DND-41 (cell line): ENCODE data around the gene FHIP1A.

Experiments
- ATAC-seq: fragments of 200-7000 bp; cut with Tn5 transposase; 3 replicates; pipeline ENCODE4 v1.9.1; 2021; ENCODE audit warnings: low read depth; ENCODE audit not compliant: insufficient read depth
- DNase-seq: peaks from one replicate; pipeline ENCODE4 v3.0.0-alpha.2; 2020
- H2AFZ ChIP-seq: 2 replicates; pipeline ENCODE4 v1.6.0; 2012; ENCODE audit warnings: low read depth, low read length
- H3K27ac ChIP-seq: 2 replicates; pipeline ENCODE4 v1.5.1; 2012; ENCODE audit warnings: low read length, inconsistent platforms
- H3K27me3 ChIP-seq: fragments of 200-600 bp; sonication (generic); 2 replicates; pipeline ENCODE4 v1.6.0; 2012; ENCODE audit warnings: low read length, mild to moderate bottlenecking, inconsistent platforms; ENCODE audit not compliant: insufficient read depth, poor library complexity
- H3K36me3 ChIP-seq: 2 replicates; pipeline ENCODE4 v1.5.1; 2012; ENCODE audit warnings: low read length, inconsistent platforms; ENCODE audit not compliant: insufficient read depth
- H3K4me1 ChIP-seq: 2 replicates; pipeline ENCODE4 v1.5.1; 2012; ENCODE audit warnings: mild to moderate bottlenecking, low read length; ENCODE audit not compliant: insufficient read depth
- H3K4me2 ChIP-seq: 2 replicates; pipeline ENCODE4 v1.6.0; 2012; ENCODE audit warnings: mild to moderate bottlenecking, moderate library complexity, low read length, inconsistent platforms; ENCODE audit not compliant: insufficient read depth
- H3K4me3 ChIP-seq, 2 experiments: fragments of 200-600 bp in 1 of 2; shearing (Covaris generic) in 1 of 2; 2 replicates each; pipeline ENCODE4 v1.5.1; 2012 to 2016; ENCODE audit warnings: inconsistent platforms in 2 of 2, low read length in 2 of 2, mild to moderate bottlenecking in 2 of 2, low read depth in 1 of 2, moderate library complexity in 1 of 2
- H3K79me2 ChIP-seq: 2 replicates; pipeline ENCODE4 v1.6.0; 2012; ENCODE audit warnings: low read length, inconsistent platforms; ENCODE audit not compliant: insufficient read depth
- H3K9ac ChIP-seq: 2 replicates; pipeline ENCODE4 v1.6.0; 2012; ENCODE audit warnings: low read depth, mild to moderate bottlenecking, inconsistent platforms, low read length, moderate library complexity
- H3K9me3 ChIP-seq: 2 replicates; pipeline ENCODE4 v1.5.1; 2012; ENCODE audit warnings: low read length, moderate library complexity, mild to moderate bottlenecking, inconsistent platforms; ENCODE audit not compliant: insufficient read depth, severe bottlenecking
- H4K20me1 ChIP-seq: 2 replicates; pipeline ENCODE4 v1.6.0; 2012; ENCODE audit warnings: low read length; ENCODE audit not compliant: insufficient read depth
- CTCF ChIP-seq: IDR thresholded peaks from 2 replicates; pipeline ENCODE4 v1.5.1; 2012; ENCODE audit warnings: borderline replicate concordance, low read length, moderate library complexity, mild to moderate bottlenecking; ENCODE audit not compliant: poor library complexity, severe bottlenecking; ENCODE audit errors: extremely low read depth
- EZH2 ChIP-seq: IDR thresholded peaks from 3 replicates; pipeline ENCODE4 v1.6.1; 2012; ENCODE audit warnings: borderline replicate concordance, low read depth, mild to moderate bottlenecking, moderate library complexity, low read length, inconsistent platforms; ENCODE audit not compliant: severe bottlenecking

Gene FHIP1A

GRCh38 chr4:151417766-151418376 lies 8.9 kb downstream of the FHIP1A start:
- Histone ChIP-seq H3K9me3 (no peaks in the 10 kb centered on the region), H3K27me3 (no peaks in the 10 kb centered on the region), H3K4me3 (no peak overlapping the region), H3K4me1 (no peaks in the 10 kb centered on the region), H2AFZ (no peak overlapping the region), H3K79me2 (no peaks in the 10 kb centered on the region), H3K36me3 (no peaks in the 10 kb centered on the region), H3K27ac (no peak overlapping the region), H3K9ac (no peak overlapping the region), H3K4me2 (no peak overlapping the region), H4K20me1 (no peaks in the 10 kb centered on the region)
- TF ChIP-seq EZH2, result no peak
- TF ChIP-seq CTCF, result no peak
- no peak for ATAC-seq
- DNase-seq, result no peak

- no peaks in the 10 kb centered on the region for H3K79me2 ChIP-seq
- no peak overlapping the region for H3K4me3 ChIP-seq
- H3K4me2 ChIP-seq, result no peak overlapping the region
- H4K20me1 ChIP-seq, result no peaks in the 10 kb centered on the region
- H3K27me3 ChIP-seq, result no peaks in the 10 kb centered on the region
- H3K9me3 ChIP-seq, result no peaks in the 10 kb centered on the region
- no peak for TF ChIP-seq EZH2
- no peak for TF ChIP-seq CTCF
- H3K36me3 ChIP-seq, result no peaks in the 10 kb centered on the region
- H2AFZ ChIP-seq, result no peak overlapping the region
- no peak for DNase-seq
- no peak overlapping the region for H3K9ac ChIP-seq
- no peak overlapping the region for H3K27ac ChIP-seq
- no peak for ATAC-seq
- no peaks in the 10 kb centered on the region for H3K4me1 ChIP-seq
Measured at GRCh38 chr4:151418385-151418784, 9.4 kb downstream of the FHIP1A start.

GRCh38 chr4:151418856-151419255 lies 9.9 kb downstream of the FHIP1A start:
- no peak for ATAC-seq
- no peak overlapping the region for H3K4me2 ChIP-seq

More at GRCh38 chr4:151418856-151419255, 9.9 kb downstream of the FHIP1A start:
- H3K4me3 ChIP-seq, result no peak overlapping the region
- H3K9me3 ChIP-seq, result no peaks in the 10 kb centered on the region
- no peak overlapping the region for H2AFZ ChIP-seq
- no peaks in the 10 kb centered on the region for H3K27me3 ChIP-seq
- H4K20me1 ChIP-seq, result no peaks in the 10 kb centered on the region
- H3K9ac ChIP-seq, result no peak overlapping the region
- no peak for DNase-seq
- no peaks in the 10 kb centered on the region for H3K4me1 ChIP-seq
- TF ChIP-seq EZH2 (no peak), CTCF (no peak)
- H3K79me2 ChIP-seq, result no peaks in the 10 kb centered on the region
- H3K36me3 ChIP-seq, result no peaks in the 10 kb centered on the region
- no peak overlapping the region for H3K27ac ChIP-seq
